HG03558 (cell line): ENCODE data around the gene TTL.

Source experiments
- ATAC-seq: cut with Tn5 transposase; IDR thresholded peaks from one replicate; pipeline ENCODE4 v1.9.1; 2021; ENCODE audit warnings: moderate number of reproducible peaks; ENCODE audit not compliant: unreplicated experiment; ENCODE audit errors: extremely low read depth

Gene TTL

GRCh38 chr2:112572005-112572404, 90.0 kb downstream of the TTL start:
- no peak for ATAC-seq

- no peak for ATAC-seq
These were observed 95.8 kb downstream of the TTL start for GRCh38 chr2:112577756-112578155.

- no peak for ATAC-seq
These were observed 97.3 kb downstream of the TTL start for GRCh38 chr2:112579241-112579640.

GRCh38 chr2:112580084-112580483, 98.1 kb downstream of the TTL start:
- ATAC-seq: no peak

GRCh38 chr2:112582314-112582746, 100.4 kb downstream of the TTL start:
- ATAC-seq: no peak

- ATAC-seq: no peak
These were observed 101.7 kb downstream of the TTL start for GRCh38 chr2:112583497-112584133.

GRCh38 chr2:112584134-112584890, 102.4 kb downstream of the TTL start, which contains the start of gene CHCHD5:
TSS of gene CHCHD5 (plus strand) at chr2:112584609. CDS start at chr2:112584648, 39 bp downstream.
- peak; percentile 64 for ATAC-seq

- ATAC-seq: no peak
These were observed 102.9 kb downstream of the TTL start for GRCh38 chr2:112584891-112585250.

- ATAC-seq: no peak
These were observed 103.4 kb downstream of the TTL start for GRCh38 chr2:112585400-112585799.

- no peak for ATAC-seq
These were observed 104.0 kb downstream of the TTL start for GRCh38 chr2:112585873-112586464.

GRCh38 chr2:112588611-112589045, 106.7 kb downstream of the TTL start:
- no peak for ATAC-seq
